Globus pallidus (tissue), 1 donor: ENCODE measurements around the gene GPAM.
"Not testable (repeated sequence)": the region's sequence is repeated elsewhere in the genome, so short reads cannot be mapped to it uniquely, and the experiment has no call there.

Experiments
- DNase-seq: peaks from one replicate; pipeline ENCODE4 v3.0.0-alpha.2; 2015; ENCODE audit warnings: low spot score

The GPAM gene

GRCh38 chr10:112132435-112132834 is 51.1 kb downstream of the GPAM start:
- DNase-seq, result no peak

- DNase-seq, result no peak
These were observed 51.6 kb downstream of the GPAM start for GRCh38 chr10:112131996-112132395.

GRCh38 chr10:112131346-112131745 is 52.2 kb downstream of the GPAM start:
- no peak for DNase-seq

GRCh38 chr10:112126901-112127300 is 56.7 kb downstream of the GPAM start:
- no peak for DNase-seq

- no peak for DNase-seq
These were observed 57.4 kb downstream of the GPAM start for GRCh38 chr10:112126172-112126571.

- no peak for DNase-seq
These were observed 58.7 kb downstream of the GPAM start for GRCh38 chr10:112124866-112125265.

- no peak for DNase-seq
These were observed 60.7 kb downstream of the GPAM start for GRCh38 chr10:112122827-112123226.

- no peak for DNase-seq
These were observed 63.1 kb downstream of the GPAM start for GRCh38 chr10:112120491-112120890.

GRCh38 chr10:112115781-112116385 is 67.7 kb downstream of the GPAM start:
- DNase-seq, result peak; percentile 7

- not testable (repeated sequence) for DNase-seq
These were observed 73.8 kb downstream of the GPAM start for GRCh38 chr10:112109779-112110178.
